B cell (primary cell): ENCODE measurements around the gene ROR2. TPM values are rescaled to one million over a fixed set of nuclear protein-coding genes. Genes with fewer than 3 reads are reported as not detected.

Experiments
- ATAC-seq: fragments of 200-7000 bp; cut with Tn5 transposase; one replicate; pipeline ENCODE4 v1.10.0; 2021; ENCODE audit warnings: low read depth, mild to moderate bottlenecking, moderate number of reproducible peaks, moderate library complexity
- CTCF ChIA-PET: fragments of 350-600 bp; sonication (Branson Sonifier 250); formaldehyde crosslinking; loops from one replicate; lab custom pipeline; 2021; ENCODE audit warnings: antibody characterized with exemption, inconsistent platforms; lab: Charles Lee
- POLR2A ChIA-PET: fragments of 350-600 bp; sonication (Branson Sonifier 250); formaldehyde crosslinking; loops from one replicate; lab custom pipeline; 2021; ENCODE audit warnings: antibody characterized with exemption; lab: Charles Lee
- DNase-seq: peaks from one replicate; pipeline ENCODE4 v3.0.0; 2013
- H2AFZ ChIP-seq: 2 replicates; pipeline ENCODE4 v1.6.1; 2012; ENCODE audit warnings: mild to moderate bottlenecking, low read depth, low read length; ENCODE audit not compliant: insufficient read depth, poor library complexity, severe bottlenecking
- H3K27ac ChIP-seq, 2 donors: 1 replicate in 1 of 2; 2 replicates in 1 of 2; pipeline ENCODE4 v1.5.1; 2012 to 2013; ENCODE audit warnings: low read length in 2 of 2, mild to moderate bottlenecking in 2 of 2, moderate library complexity in 1 of 2
- H3K27me3 ChIP-seq, 4 experiments: fragments of 200-600 bp in 1 of 4; sonication (generic) in 1 of 4; replicated peaks in 1 of 4; 1 replicate in 2 of 4; 2 replicates in 2 of 4; pipeline versions ENCODE4 v1.6.1 to v1.7.0; 2013 to 2016; ENCODE audit warnings: low read length in 3 of 4, mild to moderate bottlenecking in 2 of 4, mixed read lengths in 1 of 4, moderate library complexity in 1 of 4; ENCODE audit not compliant: insufficient read depth in 4 of 4, control insufficient read depth in 3 of 4; ENCODE audit errors: control extremely low read depth in 1 of 4
- H3K36me3 ChIP-seq, 2 experiments: replicated peaks in 1 of 2; 1 replicate in 1 of 2; 2 replicates in 1 of 2; pipeline versions ENCODE4 v1.6.1 to v1.7.1; 2013; ENCODE audit warnings: low read length in 1 of 2; ENCODE audit not compliant: insufficient read depth in 2 of 2, control insufficient read depth in 1 of 2; ENCODE audit errors: control extremely low read depth in 1 of 2, extremely low read depth in 1 of 2
- H3K4me1 ChIP-seq, 2 donors: fragments of 200-600 bp in 1 of 2; sonication (generic) in 1 of 2; 1 replicate in 1 of 2; 2 replicates in 1 of 2; pipeline versions ENCODE4 v1.5.1 to v1.6.1; 2013 to 2017; ENCODE audit warnings: low read length in 2 of 2; ENCODE audit not compliant: control insufficient read depth in 2 of 2, insufficient read depth in 2 of 2
- H3K4me2 ChIP-seq: replicated peaks from 2 replicates; pipeline ENCODE3; 2012; ENCODE audit warnings: mild to moderate bottlenecking, low read depth, low read length; ENCODE audit not compliant: poor library complexity, severe bottlenecking
- H3K4me3 ChIP-seq, 5 experiments: fragments of 200-600 bp in 1 of 5; sonication (generic) in 1 of 5; 1 replicate in 3 of 5; 2 replicates in 2 of 5; pipeline versions ENCODE4 v1.5.1 to v1.7.0; 2011 to 2016; ENCODE audit warnings: low read length in 4 of 5, mild to moderate bottlenecking in 4 of 5, low read depth in 2 of 5, control low read depth in 1 of 5, moderate library complexity in 1 of 5; ENCODE audit not compliant: insufficient read depth in 1 of 5; ENCODE audit errors: control extremely low read depth in 1 of 5, extremely low read depth in 1 of 5
- H3K79me2 ChIP-seq: fragments of 200-600 bp; sonication (generic); one replicate; pipeline ENCODE4 v1.6.0; 2016; ENCODE audit warnings: low read length; ENCODE audit not compliant: control insufficient read depth, insufficient read depth
- H3K9ac ChIP-seq: fragments of 200-600 bp; sonication (generic); 2 replicates; pipeline ENCODE4 v1.6.1; 2017; ENCODE audit warnings: mild to moderate bottlenecking, low read length, moderate library complexity
- H3K9me3 ChIP-seq, 3 donors: one replicate each; pipeline versions ENCODE4 v1.6.1 to v1.7.1; 2013; ENCODE audit warnings: low read length in 2 of 3; ENCODE audit not compliant: control insufficient read depth in 2 of 3, insufficient read depth in 1 of 3; ENCODE audit errors: control extremely low read depth in 1 of 3
- H4K20me1 ChIP-seq: 2 replicates; pipeline ENCODE4 v1.6.0; 2012; ENCODE audit warnings: mild to moderate bottlenecking, low read length; ENCODE audit not compliant: insufficient read depth, control insufficient read depth, poor library complexity, severe bottlenecking
- H3K27ac Mint-ChIP-seq: one replicate; pipeline ENCODE4 v1.8.0; 2021; ENCODE audit warnings: mixed read lengths
- H3K27me3 Mint-ChIP-seq: one replicate; pipeline ENCODE4 v1.8.0; 2021; ENCODE audit warnings: mixed read lengths
- H3K4me1 Mint-ChIP-seq: one replicate; pipeline ENCODE4 v1.8.0; 2021; ENCODE audit warnings: mixed read lengths
- H3K4me3 Mint-ChIP-seq: one replicate; pipeline ENCODE4 v1.8.0; 2021; ENCODE audit warnings: mixed read lengths
- H3K9me3 Mint-ChIP-seq: one replicate; pipeline ENCODE4 v1.8.0; 2022; ENCODE audit warnings: mixed read lengths; ENCODE audit not compliant: insufficient read depth
- CTCF ChIP-seq: fragments of 200-600 bp; IDR thresholded peaks from one replicate; pipeline ENCODE4 v1.8.0; 2022; ENCODE audit warnings: antibody characterized with exemption, mild to moderate bottlenecking
- EZH2 ChIP-seq: IDR thresholded peaks from 2 replicates; pipeline ENCODE4 v1.6.1; 2012; ENCODE audit warnings: borderline replicate concordance, low read depth, mild to moderate bottlenecking, moderate library complexity, low read length; ENCODE audit not compliant: insufficient read depth, poor library complexity, severe bottlenecking
- WGBS: methylation state at CpG from one replicate; pipeline ENCODE4 v1.1.5; 2013; ENCODE audit warnings: missing lambda C conversion rate; ENCODE audit not compliant: insufficient coverage; 5-methylcytosine and 5-hydroxymethylcytosine counted together
- intact Hi-C: fragments of 100-400 bp; cut with micrococcal nuclease; formaldehyde crosslinking; loops from one replicate; pipeline ENCODE4 v1.10.0; 2022
- polyA plus RNA-seq: library from polyadenylated mRNA; depleted of rRNA; stranded (reverse); fragments of >200 nt; gene quantifications from 2 replicates; pipeline ENCODE4 v1.2.3, GENCODE V29; 2012
- total RNA-seq, 2 donors: library from RNA; stranded (reverse); fragments of 120-200 nt in 1 of 2; gene quantifications; 1 replicate in 1 of 2; 2 replicates in 1 of 2; pipeline versions ENCODE4 v1.2.3 to v1.2.4, GENCODE V29; 2013 to 2022

ROR2 gene
- total and polyA plus RNA-seq, 2 donors (not counting 1 experiment from before 2014, with no cell fraction given): 0.21 to 0.49 TPM

GRCh38 chr9:91646702-91647101 lies 303.3 kb downstream of the ROR2 start:
- H3K27me3 Mint-ChIP-seq: peaks cover 30% of the 10 kb centered on the region
- no CpG with 5 or more reads among the region's 1 CpG for WGBS
- CTCF ChIA-PET: no interaction called here
- Histone ChIP-seq H3K27ac (no peak overlapping the region), H3K4me3 (no peak overlapping the region), H4K20me1 (no peaks in the 10 kb centered on the region), H3K79me2 (no peaks in the 10 kb centered on the region), H3K9ac (no peak overlapping the region), H3K36me3 (no peaks in the 10 kb centered on the region), H3K4me2 (no peak overlapping the region), H3K27me3 (peaks cover 0 to 6% (median 1%) of the 10 kb centered on the region in 4 experiments), H3K4me1 (peaks cover 0 to 4% of the 10 kb centered on the region in 2 donors), H3K9me3 (peaks cover 0 to 7% (median 0%) of the 10 kb centered on the region in 3 donors), H2AFZ (no peak overlapping the region)
- intact Hi-C loops: no loop called here
- no peaks in the 10 kb centered on the region for H3K9me3 Mint-ChIP-seq
- H3K4me1 Mint-ChIP-seq: peaks cover 18% of the 10 kb centered on the region
- TF ChIP-seq CTCF: no peak
- TF ChIP-seq EZH2: no peak
- POLR2A ChIA-PET: no interaction called here
- DNase-seq (no peak), ATAC-seq (no peak)
- no peak overlapping the region for H3K4me3 Mint-ChIP-seq
- H3K27ac Mint-ChIP-seq: no peak overlapping the region

DNA sequence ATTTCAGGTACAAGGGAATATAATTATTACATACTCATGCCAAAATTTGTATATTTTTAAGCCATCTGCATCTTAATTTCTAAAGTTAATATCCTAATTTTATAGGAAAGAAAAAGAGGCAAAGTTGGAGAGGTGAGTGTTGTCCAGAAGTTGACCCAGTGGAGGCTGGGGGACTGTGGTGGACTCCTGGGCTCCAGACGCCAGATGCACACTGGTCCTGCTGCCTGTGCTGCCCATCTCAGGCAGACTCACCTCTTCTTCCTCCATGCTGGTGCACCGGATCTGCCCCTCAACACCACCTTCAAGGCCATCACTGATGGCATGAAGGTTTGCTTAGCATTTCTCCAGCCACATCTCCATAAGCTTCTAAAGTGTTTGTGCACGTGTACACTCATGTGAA lies 305.6 kb downstream of the ROR2 start:
- Histone ChIP-seq H3K27me3 (peaks cover 0 to 8% (median 1%) of the 10 kb centered on the region in 4 experiments), H3K79me2 (no peaks in the 10 kb centered on the region), H3K9me3 (peaks cover 0 to 7% (median 0%) of the 10 kb centered on the region in 3 donors), H4K20me1 (no peaks in the 10 kb centered on the region), H3K4me1 (peaks cover 0 to 4% of the 10 kb centered on the region in 2 donors), H3K4me3 (no peak overlapping the region), H3K36me3 (no peaks in the 10 kb centered on the region), H3K27ac (no peak overlapping the region), H3K4me2 (no peak overlapping the region), H3K9ac (no peak overlapping the region), H2AFZ (no peak overlapping the region)
- WGBS: 100% methylated on average over 2 of the region's 3 CpGs
- CTCF ChIA-PET: no interaction called here
- no peak for ATAC-seq
- H3K27me3 Mint-ChIP-seq: peaks cover 22% of the 10 kb centered on the region
- no peak for DNase-seq
- H3K4me1 Mint-ChIP-seq: peaks cover 19% of the 10 kb centered on the region
- H3K27ac Mint-ChIP-seq: no peak overlapping the region
- H3K9me3 Mint-ChIP-seq: peaks cover 3% of the 10 kb centered on the region
- TF ChIP-seq CTCF (no peak), EZH2 (no peak)
- intact Hi-C loops: no loop called here
- POLR2A ChIA-PET: no interaction called here
- no peak overlapping the region for H3K4me3 Mint-ChIP-seq
